GM12801 (cell line): Measurements from ENCODE around the gene DAG1.

Source experiments
- TF ChIP-seq, protein P1 (sequence below): IDR thresholded peaks from one replicate; pipeline ENCODE4 v1.5.1; 2011; ENCODE audit warnings: control low read depth; ENCODE audit not compliant: insufficient read length; ENCODE audit errors: extremely low read depth

Gene DAG1

DNA sequence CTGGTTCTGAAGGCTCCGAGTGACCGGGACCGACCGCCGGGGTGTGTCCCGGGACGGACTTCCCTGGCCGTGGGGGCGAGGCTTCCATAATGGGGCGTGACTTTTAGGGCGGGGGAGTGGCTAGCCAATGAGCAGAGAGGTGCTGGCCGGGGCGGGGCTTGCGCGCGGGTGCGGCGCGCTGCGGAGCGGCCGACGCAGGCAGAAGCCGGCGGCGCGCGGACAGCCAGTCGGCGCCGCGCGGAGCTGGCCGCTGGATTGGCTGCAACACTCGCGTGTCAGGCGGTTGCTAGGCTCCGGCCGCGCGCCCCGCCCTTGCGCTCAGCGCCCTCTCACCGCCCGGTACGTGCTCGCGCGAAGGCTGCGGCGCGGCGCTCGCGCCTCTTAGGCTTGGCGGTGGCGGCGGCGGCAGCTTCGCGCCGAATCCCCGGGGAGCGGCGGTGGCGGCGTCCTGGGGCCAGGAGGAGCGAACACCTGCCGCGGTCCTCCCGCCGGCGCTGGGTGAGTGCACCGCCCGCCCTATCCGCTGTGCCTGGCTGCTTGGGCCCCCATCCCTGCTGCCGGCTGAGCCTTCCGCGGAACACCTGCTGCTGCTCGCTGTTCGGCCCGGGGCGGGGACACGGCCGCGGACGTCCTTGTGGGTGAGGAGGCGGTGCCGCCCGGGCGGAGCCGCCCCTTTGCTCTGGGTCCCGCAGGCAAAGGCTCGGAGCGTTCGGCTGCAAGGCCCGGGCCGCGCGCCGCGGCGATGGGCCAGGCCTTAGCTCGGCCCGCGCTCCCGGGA, at the start of gene DAG1:
Gene DAG1, plus strand, starts transcription at position 332 of the 778 bp plus-strand sequence. CDS start 40,268 bp downstream, outside the sequence.
- TF ChIP-seq, protein P1, sequence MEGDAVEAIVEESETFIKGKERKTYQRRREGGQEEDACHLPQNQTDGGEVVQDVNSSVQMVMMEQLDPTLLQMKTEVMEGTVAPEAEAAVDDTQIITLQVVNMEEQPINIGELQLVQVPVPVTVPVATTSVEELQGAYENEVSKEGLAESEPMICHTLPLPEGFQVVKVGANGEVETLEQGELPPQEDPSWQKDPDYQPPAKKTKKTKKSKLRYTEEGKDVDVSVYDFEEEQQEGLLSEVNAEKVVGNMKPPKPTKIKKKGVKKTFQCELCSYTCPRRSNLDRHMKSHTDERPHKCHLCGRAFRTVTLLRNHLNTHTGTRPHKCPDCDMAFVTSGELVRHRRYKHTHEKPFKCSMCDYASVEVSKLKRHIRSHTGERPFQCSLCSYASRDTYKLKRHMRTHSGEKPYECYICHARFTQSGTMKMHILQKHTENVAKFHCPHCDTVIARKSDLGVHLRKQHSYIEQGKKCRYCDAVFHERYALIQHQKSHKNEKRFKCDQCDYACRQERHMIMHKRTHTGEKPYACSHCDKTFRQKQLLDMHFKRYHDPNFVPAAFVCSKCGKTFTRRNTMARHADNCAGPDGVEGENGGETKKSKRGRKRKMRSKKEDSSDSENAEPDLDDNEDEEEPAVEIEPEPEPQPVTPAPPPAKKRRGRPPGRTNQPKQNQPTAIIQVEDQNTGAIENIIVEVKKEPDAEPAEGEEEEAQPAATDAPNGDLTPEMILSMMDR: no peak

GRCh38 chr3:49421890-49422378, 48.1 kb upstream of the DAG1 start:
- TF ChIP-seq, protein P1: no peak

GRCh38 chr3:49422379-49423248, 47.5 kb upstream of the DAG1 start, which contains the start of gene AMT:
AMT (minus strand) TSS chr3:49422473; CDS start chr3:49422450, 23 bp downstream.
- TF ChIP-seq, protein P1: no peak

- TF ChIP-seq, protein P1: no peak
These were observed 45.3 kb upstream of the DAG1 start for GRCh38 chr3:49424816-49425215.

GRCh38 chr3:49427586-49427985, 42.5 kb upstream of the DAG1 start:
- TF ChIP-seq, protein P1: no peak

DNA sequence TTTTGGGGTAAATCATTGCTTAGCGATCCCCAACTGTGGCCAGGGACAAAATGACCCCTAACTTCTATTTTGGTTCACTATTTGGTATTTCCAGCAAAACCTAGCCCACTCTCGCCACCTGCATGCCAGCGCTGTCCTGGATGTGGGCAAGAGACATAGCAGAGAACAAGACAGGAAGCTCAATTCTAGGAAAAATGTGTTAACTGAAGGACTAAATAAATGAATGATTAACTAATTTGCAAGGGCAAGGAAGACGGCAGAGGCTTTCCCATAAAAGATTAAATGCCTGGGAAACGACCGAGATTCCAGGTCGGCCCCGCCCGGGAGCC, 41.4 kb upstream of the DAG1 start:
- TF ChIP-seq, protein P1: no peak

DNA sequence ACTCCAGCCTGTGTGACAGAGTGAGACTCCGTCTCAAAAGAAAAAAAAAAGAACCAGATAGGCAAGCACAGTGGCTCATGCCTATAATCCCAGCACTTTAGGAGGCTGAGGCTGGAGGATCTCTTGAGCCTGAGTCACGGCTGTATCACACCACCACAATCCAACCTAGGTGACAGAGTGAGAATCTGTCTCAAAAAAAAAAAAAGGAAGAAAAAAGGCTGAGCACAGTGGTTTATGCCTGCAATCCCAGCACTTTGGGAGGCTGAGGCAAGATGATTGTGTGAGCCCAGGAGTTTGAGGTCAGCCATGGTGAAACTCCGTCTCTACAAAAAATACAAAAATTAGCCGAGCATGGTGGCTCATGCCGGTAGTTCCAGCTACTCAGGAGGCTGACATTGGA, 35.3 kb upstream of the DAG1 start:
- TF ChIP-seq, protein P1: no peak
